Activated T-helper 1 cell treated with anti-CD3 and anti-CD28 coated beads, Interleukin-12 subunit alpha, Interleukin-12 subunit beta, Interleukin-2, Interleukin-4 antibody, amounts not matched to agents 30 ng/mL and 10 ng/mL and 1 ng/mL, durations not matched to agents 14 hours and 24 hours and 36 hours (primary cell): ENCODE measurements around the gene DIPK1B. TPM values are rescaled to one million over a fixed set of nuclear protein-coding genes. Genes with fewer than 3 reads are reported as not detected.
A peak's percentile ranks its signal among the peaks of the same experiment; 100 is the strongest.

ENCODE experiments used
- DNase-seq: peaks from one replicate; pipeline ENCODE4 v3.0.0; 2021; ENCODE audit warnings: low spot score
- H3K27ac Mint-ChIP-seq: one replicate; pipeline ENCODE4 v1.8.0; 2021; ENCODE audit warnings: mild to moderate bottlenecking, mixed read lengths
- H3K27me3 Mint-ChIP-seq: one replicate; pipeline ENCODE4 v1.8.0; 2022; ENCODE audit warnings: mild to moderate bottlenecking, moderate library complexity, mixed read lengths; ENCODE audit not compliant: insufficient read depth
- H3K36me3 Mint-ChIP-seq: one replicate; pipeline ENCODE4 v1.8.0; 2021; ENCODE audit warnings: low read depth, mixed read lengths
- H3K4me1 Mint-ChIP-seq: one replicate; pipeline ENCODE4 v1.8.0; 2021; ENCODE audit warnings: low read depth, mixed read lengths
- H3K4me3 Mint-ChIP-seq: one replicate; pipeline ENCODE4 v1.8.0; 2021; ENCODE audit warnings: mild to moderate bottlenecking, moderate library complexity, mixed read lengths
- H3K9me3 Mint-ChIP-seq: one replicate; pipeline ENCODE4 v1.8.0; 2021; ENCODE audit warnings: mixed read lengths
- intact Hi-C: fragments of 100-400 bp; cut with micrococcal nuclease; formaldehyde crosslinking; loops from one replicate; pipeline ENCODE4 v1.15.1; 2024
- total RNA-seq: library from RNA; stranded (reverse); gene quantifications from 2 replicates; pipeline ENCODE4 v1.2.3, GENCODE V29; 2022

DIPK1B gene
- total RNA-seq, 1 donor from 2014 or later, result 0.88 TPM

DNA sequence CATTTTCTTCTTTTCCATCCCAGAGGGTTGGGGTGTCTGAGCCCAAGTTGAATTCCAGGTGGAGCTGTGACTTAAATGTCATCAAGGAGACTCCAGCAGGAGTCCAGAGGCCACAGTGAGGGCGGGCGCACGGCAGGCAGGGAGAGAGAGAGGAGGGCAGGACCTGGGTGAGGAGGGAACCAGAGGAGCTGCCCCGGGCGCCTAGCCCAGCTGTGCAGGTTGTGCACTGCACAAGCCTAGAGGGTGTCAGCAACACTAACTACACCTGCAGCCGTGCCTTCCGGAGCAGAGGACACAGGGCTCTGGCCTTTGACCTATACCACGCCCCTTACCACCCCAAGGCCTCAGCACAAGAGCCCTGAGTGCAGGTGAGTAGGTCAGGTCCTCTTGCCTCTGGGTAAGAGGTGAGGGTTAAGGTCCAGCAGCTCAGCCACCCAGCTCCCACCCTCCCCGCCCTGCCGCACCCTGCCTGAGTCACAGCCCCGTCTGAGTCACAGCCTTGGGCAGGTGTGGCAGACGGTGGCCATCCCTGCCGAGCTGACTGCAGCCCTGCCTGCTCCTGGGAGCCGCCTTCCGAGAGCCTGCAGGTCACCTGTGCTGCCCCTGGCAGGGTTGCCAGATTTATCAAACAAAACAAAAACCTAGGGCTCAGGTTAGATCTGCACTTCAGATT, 18.7 kb upstream of the DIPK1B start:
- no peak overlapping the region for H3K4me3 Mint-ChIP-seq
- intact Hi-C loops, result no loop called here
- no peaks in the 10 kb centered on the region for H3K4me1 Mint-ChIP-seq
- no peaks in the 10 kb centered on the region for H3K36me3 Mint-ChIP-seq
- H3K9me3 Mint-ChIP-seq, result no peaks in the 10 kb centered on the region
- H3K27ac Mint-ChIP-seq, result no peak overlapping the region
- H3K27me3 Mint-ChIP-seq, result peaks cover 11% of the 10 kb centered on the region
- no peak for DNase-seq

DNA sequence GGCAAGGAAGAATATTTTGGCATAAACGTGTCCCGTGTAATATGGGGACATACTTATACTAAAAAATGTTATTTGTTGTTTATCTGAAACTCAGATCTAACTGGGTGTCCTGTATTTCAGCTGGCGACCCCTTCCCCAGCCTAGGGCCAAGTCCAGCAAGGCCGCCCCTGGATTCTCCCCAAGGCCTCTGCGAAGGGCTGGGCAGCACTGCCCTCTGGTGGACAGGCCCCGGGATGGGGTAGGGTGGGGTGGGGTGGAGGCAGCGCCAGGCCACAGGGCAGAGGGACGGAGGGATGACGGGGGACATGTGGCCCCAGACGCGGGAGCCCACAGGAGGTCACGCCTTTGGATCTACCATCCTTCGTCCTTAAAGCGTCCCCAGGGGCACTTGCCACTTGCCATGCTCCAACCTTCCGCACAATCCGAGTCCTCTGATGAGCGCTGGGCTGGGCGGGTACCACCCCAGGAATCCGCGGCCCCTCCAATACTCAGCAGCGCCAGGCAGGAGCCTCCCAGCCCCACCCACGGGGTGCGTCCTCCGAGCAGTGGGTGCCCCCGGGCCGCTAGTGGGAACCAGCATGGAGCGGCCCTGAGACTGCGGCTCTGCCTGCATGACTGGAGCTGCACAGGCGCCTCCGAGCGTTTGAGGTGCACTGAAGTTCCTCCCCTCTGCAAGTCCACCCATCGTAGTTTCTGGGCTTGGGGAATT, 18.1 kb upstream of the DIPK1B start:
- Mint-ChIP-seq H3K4me1 (no peaks in the 10 kb centered on the region), H3K9me3 (no peaks in the 10 kb centered on the region), H3K27me3 (peaks cover 12% of the 10 kb centered on the region), H3K4me3 (no peak overlapping the region), H3K36me3 (no peaks in the 10 kb centered on the region), H3K27ac (no peak overlapping the region)
- intact Hi-C loops, result no loop called here
- no peak for DNase-seq

DNA sequence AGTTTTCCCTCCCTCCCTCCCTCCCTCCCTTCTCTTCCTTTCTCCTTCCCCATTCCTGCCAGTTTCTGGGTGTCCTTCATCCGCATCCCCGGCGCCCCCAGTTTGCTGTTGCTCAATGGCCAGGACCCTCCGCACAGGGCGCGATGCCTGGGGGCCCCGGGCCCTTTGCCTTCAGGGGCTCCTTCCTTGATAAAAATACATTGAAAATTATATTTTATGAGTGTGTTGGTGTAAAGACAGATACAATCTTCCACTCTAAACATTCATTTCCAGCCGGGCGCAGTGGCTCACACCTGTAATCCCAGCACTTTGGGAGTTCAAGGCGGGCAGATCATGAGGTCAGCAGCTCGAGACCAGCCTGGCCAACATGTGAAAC, 17.5 kb upstream of the DIPK1B start:
- no peaks in the 10 kb centered on the region for H3K4me1 Mint-ChIP-seq
- peaks cover 12% of the 10 kb centered on the region for H3K27me3 Mint-ChIP-seq
- no peak for DNase-seq
- H3K27ac Mint-ChIP-seq, result no peak overlapping the region
- intact Hi-C loops, result no loop called here
- H3K9me3 Mint-ChIP-seq, result no peaks in the 10 kb centered on the region
- no peak overlapping the region for H3K4me3 Mint-ChIP-seq
- no peaks in the 10 kb centered on the region for H3K36me3 Mint-ChIP-seq

DNA sequence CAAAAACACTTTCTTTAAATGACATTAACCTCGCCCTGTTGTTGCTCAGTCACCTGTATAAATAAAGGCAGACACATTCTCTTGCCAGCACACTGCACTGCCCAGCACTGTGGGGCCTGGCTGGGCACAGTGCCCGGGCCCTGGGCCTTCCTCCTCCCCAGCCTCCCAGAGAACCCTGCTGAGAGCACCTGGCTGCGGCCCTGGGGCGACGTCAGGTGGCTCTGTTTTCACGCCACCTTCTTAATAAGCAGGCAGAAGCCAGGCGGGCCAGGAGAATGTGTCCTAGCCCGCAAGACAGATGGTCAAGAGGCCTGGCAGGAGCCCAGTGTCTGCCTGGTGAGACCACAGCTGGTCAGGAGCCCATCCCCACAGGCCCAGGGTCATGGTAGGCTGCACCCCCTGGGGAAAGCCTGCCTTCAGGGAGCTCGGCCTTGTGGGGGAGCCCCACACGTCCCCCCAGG, 16.9 kb upstream of the DIPK1B start:
- intact Hi-C loops, result no loop called here
- Mint-ChIP-seq H3K4me1 (peaks cover 4% of the 10 kb centered on the region), H3K4me3 (no peak overlapping the region)

DNA sequence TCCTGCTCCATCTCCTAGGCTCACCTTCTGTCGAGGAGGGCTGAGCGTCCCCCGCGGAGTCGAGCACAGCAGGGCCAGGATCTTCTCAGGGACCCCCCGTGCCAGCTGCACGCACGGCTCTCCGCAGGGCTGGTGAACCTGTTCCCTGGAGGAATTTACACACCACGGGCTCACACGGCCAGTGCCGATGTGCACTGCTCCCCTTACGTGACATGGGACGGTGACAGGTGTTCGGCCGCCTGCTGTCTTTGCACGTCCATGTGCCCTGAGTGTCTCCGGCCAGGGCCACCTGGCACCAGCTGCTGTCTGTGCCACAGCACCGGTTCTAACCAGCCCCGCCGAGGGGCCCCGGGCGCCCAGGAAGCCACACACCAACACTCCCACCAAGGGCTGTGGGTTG, 16.4 kb upstream of the DIPK1B start:
- DNase-seq, result no peak
- H3K27ac Mint-ChIP-seq, result no peak overlapping the region
- peaks cover 9% of the 10 kb centered on the region for H3K4me1 Mint-ChIP-seq
- peaks cover 16% of the 10 kb centered on the region for H3K27me3 Mint-ChIP-seq
- intact Hi-C loops, result no loop called here
- H3K4me3 Mint-ChIP-seq, result no peak overlapping the region
- no peaks in the 10 kb centered on the region for H3K9me3 Mint-ChIP-seq
- H3K36me3 Mint-ChIP-seq, result no peaks in the 10 kb centered on the region

More for the DNA sequence above, 16.9 kb upstream of the DIPK1B start:
- no peak for DNase-seq
- Mint-ChIP-seq H3K27me3 (peaks cover 16% of the 10 kb centered on the region), H3K9me3 (no peaks in the 10 kb centered on the region), H3K27ac (no peak overlapping the region), H3K36me3 (no peaks in the 10 kb centered on the region)

GRCh38 chr9:136696502-136696901, 15.9 kb upstream of the DIPK1B start:
- peaks cover 16% of the 10 kb centered on the region for H3K27me3 Mint-ChIP-seq
- no peak for DNase-seq
- H3K9me3 Mint-ChIP-seq, result no peaks in the 10 kb centered on the region
- H3K4me3 Mint-ChIP-seq, result no peak overlapping the region
- H3K4me1 Mint-ChIP-seq, result peaks cover 14% of the 10 kb centered on the region
- intact Hi-C loops, result no loop called here
- no peak overlapping the region for H3K27ac Mint-ChIP-seq
- no peaks in the 10 kb centered on the region for H3K36me3 Mint-ChIP-seq

DNA sequence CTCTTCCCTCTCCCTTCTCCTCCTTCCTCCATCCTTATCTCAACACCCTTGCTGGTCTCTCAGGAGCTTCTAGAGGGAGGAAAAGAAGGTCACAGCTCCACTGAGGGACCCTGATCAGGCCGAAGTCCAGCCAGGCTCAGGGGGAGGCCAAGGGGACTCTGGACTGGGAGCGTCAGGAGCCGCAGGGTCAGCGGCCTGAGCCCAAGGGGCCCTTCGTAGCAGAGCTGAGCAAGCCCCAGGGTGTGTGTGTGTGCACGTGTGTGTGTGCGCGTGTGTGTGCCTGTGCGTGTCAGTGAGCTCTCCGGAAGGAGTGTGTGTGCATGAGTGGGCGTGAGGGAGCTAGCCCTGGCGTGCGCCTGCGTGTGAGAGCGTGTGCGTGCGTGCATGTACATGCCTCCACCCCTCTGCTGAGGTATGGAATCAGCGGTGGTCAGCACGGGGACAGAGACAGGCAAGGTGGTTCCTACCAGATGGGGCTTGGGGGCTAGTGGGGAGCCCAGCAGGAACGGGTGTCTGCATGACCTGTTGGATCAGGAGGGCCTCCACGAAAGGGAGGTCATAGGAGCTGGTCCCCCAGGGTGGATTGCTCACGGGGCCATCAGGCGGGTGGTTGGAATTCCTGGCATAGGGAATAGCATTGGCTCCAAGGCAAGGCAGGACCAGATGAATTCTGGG, 15.1 kb upstream of the DIPK1B start:
- Mint-ChIP-seq H3K4me3 (no peak overlapping the region), H3K4me1 (peaks cover 20% of the 10 kb centered on the region), H3K27me3 (peaks cover 18% of the 10 kb centered on the region), H3K27ac (no peak overlapping the region), H3K36me3 (no peaks in the 10 kb centered on the region), H3K9me3 (no peaks in the 10 kb centered on the region)
- intact Hi-C loops, result no loop called here
- DNase-seq, result no peak

- Mint-ChIP-seq H3K27me3 (peaks cover 21% of the 10 kb centered on the region), H3K4me1 (peaks cover 20% of the 10 kb centered on the region), H3K27ac (no peak overlapping the region), H3K36me3 (no peaks in the 10 kb centered on the region), H3K4me3 (no peak overlapping the region), H3K9me3 (no peaks in the 10 kb centered on the region)
- DNase-seq, result no peak
- intact Hi-C loops, result no loop called here
Measured at GRCh38 chr9:136697821-136698526, 14.4 kb upstream of the DIPK1B start.

DNA sequence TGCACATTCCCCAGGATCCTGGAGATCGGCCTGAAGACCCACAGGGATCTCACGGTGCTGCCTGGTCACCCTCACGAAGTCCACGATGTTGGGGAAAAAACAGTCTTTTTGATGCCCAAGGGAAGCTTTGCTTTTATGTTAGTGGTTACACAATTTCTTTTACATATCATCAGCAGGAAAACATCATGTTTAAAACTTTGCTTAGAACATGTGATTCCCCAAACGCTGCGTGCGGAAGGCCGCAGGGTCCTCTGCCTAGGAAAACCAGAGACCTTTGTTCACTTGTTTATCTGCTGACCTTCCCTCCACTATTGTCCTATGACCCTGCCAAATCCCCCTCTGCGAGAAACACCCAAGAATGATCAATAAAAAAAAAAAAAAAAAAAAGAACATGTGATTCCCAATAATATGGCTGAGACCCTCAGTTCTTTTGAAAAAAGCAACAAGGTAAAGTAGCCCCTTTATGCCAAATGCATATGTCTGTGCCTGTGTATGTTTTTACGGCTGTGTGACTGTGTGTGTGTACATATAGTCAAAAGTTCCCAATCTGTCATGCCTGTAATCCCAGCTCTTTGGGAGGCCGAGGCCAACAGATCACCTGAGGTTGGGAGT, 13.6 kb upstream of the DIPK1B start:
- intact Hi-C loops, result no loop called here
- no peak overlapping the region for H3K27ac Mint-ChIP-seq
- H3K36me3 Mint-ChIP-seq, result no peaks in the 10 kb centered on the region
- no peak overlapping the region for H3K4me3 Mint-ChIP-seq
- H3K4me1 Mint-ChIP-seq, result peaks cover 20% of the 10 kb centered on the region
- H3K9me3 Mint-ChIP-seq, result no peaks in the 10 kb centered on the region
- H3K27me3 Mint-ChIP-seq, result peaks cover 21% of the 10 kb centered on the region
- DNase-seq, result no peak

GRCh38 chr9:136700304-136700703, 12.1 kb upstream of the DIPK1B start:
- no peaks in the 10 kb centered on the region for H3K36me3 Mint-ChIP-seq
- DNase-seq, result no peak
- H3K4me1 Mint-ChIP-seq, result peaks cover 20% of the 10 kb centered on the region
- no peak overlapping the region for H3K27ac Mint-ChIP-seq
- intact Hi-C loops, result no loop called here
- peak overlapping the region; percentile 77 for H3K4me3 Mint-ChIP-seq
- H3K27me3 Mint-ChIP-seq, result peaks cover 29% of the 10 kb centered on the region
- no peaks in the 10 kb centered on the region for H3K9me3 Mint-ChIP-seq

GRCh38 chr9:136700959-136701667, 11.3 kb upstream of the DIPK1B start:
- Mint-ChIP-seq H3K9me3 (no peaks in the 10 kb centered on the region), H3K4me3 (peak overlapping the region; percentile 77), H3K36me3 (no peaks in the 10 kb centered on the region), H3K4me1 (peaks cover 20% of the 10 kb centered on the region), H3K27me3 (peaks cover 36% of the 10 kb centered on the region), H3K27ac (peak overlapping the region; percentile 95)
- peak; percentile 54 for DNase-seq
- intact Hi-C loops, result loop anchor here (1.0 kb wide), 2 partner anchors 27 to 162 kb away; no protein-coding TSS in a partner anchor

GRCh38 chr9:136701668-136702053, 10.7 kb upstream of the DIPK1B start:
- Mint-ChIP-seq H3K4me1 (peaks cover 20% of the 10 kb centered on the region), H3K27ac (peak overlapping the region; percentile 95), H3K36me3 (no peaks in the 10 kb centered on the region), H3K4me3 (peak overlapping the region; percentile 77), H3K27me3 (peaks cover 37% of the 10 kb centered on the region), H3K9me3 (no peaks in the 10 kb centered on the region)
- no peak for DNase-seq
- intact Hi-C loops, result loop anchor here (1.0 kb wide), 2 partner anchors 27 to 162 kb away; no protein-coding TSS in a partner anchor
